Kidney (tissue), 14 donors: ENCODE results near the gene OR10H1. TPM values are rescaled to one million over a fixed set of nuclear protein-coding genes. Genes with fewer than 3 reads are reported as not detected.

Experiments
- DNase-seq, 5 donors: peaks; one replicate each; pipeline ENCODE4 v3.0.0-alpha.2; 2013 to 2020
- FAIRE-seq: peaks from 2 replicates; lab custom pipeline; 2012; peaks lifted over from hg19 to GRCh38; lab: Jason Lieb, UNC
- H3K27ac ChIP-seq, 2 donors: one replicate each; pipeline ENCODE4 v1.7.0; 2013; ENCODE audit warnings: low read depth in 2 of 2, low read length in 2 of 2, inconsistent platforms in 1 of 2
- H3K27me3 ChIP-seq: one replicate; pipeline ENCODE4 v1.7.1; 2013; ENCODE audit warnings: low read length, inconsistent platforms; ENCODE audit not compliant: control insufficient read depth, insufficient read depth
- H3K36me3 ChIP-seq, 3 donors: one replicate each; pipeline versions ENCODE4 v1.7.0 to v1.7.1; 2013; ENCODE audit warnings: low read length in 3 of 3, control low read depth in 1 of 3, inconsistent platforms in 1 of 3; ENCODE audit not compliant: insufficient read depth in 3 of 3, control insufficient read depth in 2 of 3
- H3K4me1 ChIP-seq, 3 donors: one replicate each; pipeline versions ENCODE4 v1.7.0 to v1.7.1; 2013; ENCODE audit warnings: low read length in 3 of 3, inconsistent platforms in 1 of 3, low read depth in 1 of 3; ENCODE audit not compliant: control insufficient read depth in 2 of 3, insufficient read depth in 2 of 3
- H3K4me3 ChIP-seq, 3 donors: one replicate each; pipeline versions ENCODE4 v1.7.0 to v1.8.1; 2013; ENCODE audit warnings: low read length in 3 of 3, control low read depth in 1 of 3, inconsistent platforms in 1 of 3
- H3K9ac ChIP-seq, 3 donors: one replicate each; pipeline versions ENCODE4 v1.7.0 to v1.7.1; 2013; ENCODE audit warnings: low read length in 3 of 3, control low read depth in 1 of 3, inconsistent platforms in 1 of 3
- H3K9me3 ChIP-seq, 3 donors: one replicate each; pipeline versions ENCODE4 v1.7.0 to v1.7.1; 2013; ENCODE audit warnings: low read length in 3 of 3, control low read depth in 1 of 3, inconsistent platforms in 1 of 3; ENCODE audit not compliant: control insufficient read depth in 2 of 3, insufficient read depth in 1 of 3
- CTCF ChIP-seq: IDR thresholded peaks from 3 replicates; pipeline ENCODE4 v1.5.1; 2012; ENCODE audit warnings: mild to moderate bottlenecking, moderate library complexity, borderline replicate concordance; ENCODE audit not compliant: insufficient read depth; ENCODE audit errors: extremely low read depth
- intact Hi-C: fragments of 100-400 bp; cut with DNase I; formaldehyde crosslinking; loops from one replicate; pipeline ENCODE4 v1.11.1; 2022
- polyA plus RNA-seq: library from polyadenylated mRNA; stranded (reverse); fragments of 350-450 nt; fragmentation: Illumina TruSeq; extraction: RNeasy Lipid Tissue Mini Kit (QIAGEN cat#74804); gene quantifications from one replicate; pipeline ENCODE4 v1.2.3, GENCODE V29; 2014; ENCODE audit warnings: low read depth, low replicate concordance; ENCODE audit not compliant: insufficient read depth
- total RNA-seq: library from RNA; stranded (reverse); fragmentation: NEBNext Ultra II Directional; extraction: Animal tissue kit (Norgen Biotek cat#: 25700); gene quantifications from one replicate; pipeline ENCODE4 v1.2.1, GENCODE V29; 2021
- donor health status: control.
- donor health status: control.
- donor health status: control.
- donor health status: control.
- donor health status: control.
- donor health status: DM: yes; HTN: yes; CAD: no.
- donor health status: Normal renal cell carcinoma (clear cell type).

OR10H1 gene
- total and polyA plus RNA-seq, 2 donors from 2014 or later, result 0.09 TPM; not detected in 1

GRCh38 chr19:15825753-15826152, 10.3 kb upstream of the OR10H1 start:
- TF ChIP-seq CTCF, result no peak
- H3K27me3 ChIP-seq, result no peaks in the 10 kb centered on the region

GRCh38 chr19:15820646-15821045, 5.2 kb upstream of the OR10H1 start:
- FAIRE-seq, result no peak
- Histone ChIP-seq H3K27me3 (no peaks in the 10 kb centered on the region), H3K36me3 (no peaks in the 10 kb centered on the region), H3K4me1 (no peaks in the 10 kb centered on the region), H3K27ac (no peak overlapping the region), H3K9me3 (no peaks in the 10 kb centered on the region), H3K9ac (no peak overlapping the region), H3K4me3 (no peak overlapping the region)
- no peak for DNase-seq
- TF ChIP-seq CTCF, result no peak
- intact Hi-C loops, result no loop called here

More at GRCh38 chr19:15825753-15826152, 10.3 kb upstream of the OR10H1 start:
- H3K27ac ChIP-seq, result no peak overlapping the region
- intact Hi-C loops, result no loop called here
- FAIRE-seq, result no peak
- H3K9me3 ChIP-seq, result no peaks in the 10 kb centered on the region
- H3K9ac ChIP-seq, result no peak overlapping the region
- no peaks in the 10 kb centered on the region for H3K36me3 ChIP-seq
- H3K4me3 ChIP-seq, result no peak overlapping the region
- H3K4me1 ChIP-seq, result no peaks in the 10 kb centered on the region
- DNase-seq, result no peak

GRCh38 chr19:15813916-15814315, 1.5 kb downstream of the OR10H1 start:
- H3K4me3 ChIP-seq, result no peak overlapping the region
- no peak overlapping the region for H3K9ac ChIP-seq
- H3K36me3 ChIP-seq, result no peaks in the 10 kb centered on the region
- no peak overlapping the region for H3K27ac ChIP-seq
- H3K27me3 ChIP-seq, result peaks cover 5% of the 10 kb centered on the region
- no peaks in the 10 kb centered on the region for H3K9me3 ChIP-seq
- DNase-seq (no peak), FAIRE-seq (no peak)
- H3K4me1 ChIP-seq, result no peaks in the 10 kb centered on the region
- intact Hi-C loops, result no loop called here
- no peak for TF ChIP-seq CTCF
